HG03060 (cell line): ENCODE data around the gene COBL.

Source experiments
- ATAC-seq: cut with Tn5 transposase; IDR thresholded peaks from one replicate; pipeline ENCODE4 v1.9.1; 2021; ENCODE audit warnings: low read depth, moderate number of reproducible peaks; ENCODE audit not compliant: unreplicated experiment

COBL gene

GRCh38 chr7:51237446-51238133, 79.0 kb downstream of the COBL start:
- no peak for ATAC-seq

- no peak for ATAC-seq
These were observed 80.0 kb downstream of the COBL start for GRCh38 chr7:51236470-51237132.

DNA sequence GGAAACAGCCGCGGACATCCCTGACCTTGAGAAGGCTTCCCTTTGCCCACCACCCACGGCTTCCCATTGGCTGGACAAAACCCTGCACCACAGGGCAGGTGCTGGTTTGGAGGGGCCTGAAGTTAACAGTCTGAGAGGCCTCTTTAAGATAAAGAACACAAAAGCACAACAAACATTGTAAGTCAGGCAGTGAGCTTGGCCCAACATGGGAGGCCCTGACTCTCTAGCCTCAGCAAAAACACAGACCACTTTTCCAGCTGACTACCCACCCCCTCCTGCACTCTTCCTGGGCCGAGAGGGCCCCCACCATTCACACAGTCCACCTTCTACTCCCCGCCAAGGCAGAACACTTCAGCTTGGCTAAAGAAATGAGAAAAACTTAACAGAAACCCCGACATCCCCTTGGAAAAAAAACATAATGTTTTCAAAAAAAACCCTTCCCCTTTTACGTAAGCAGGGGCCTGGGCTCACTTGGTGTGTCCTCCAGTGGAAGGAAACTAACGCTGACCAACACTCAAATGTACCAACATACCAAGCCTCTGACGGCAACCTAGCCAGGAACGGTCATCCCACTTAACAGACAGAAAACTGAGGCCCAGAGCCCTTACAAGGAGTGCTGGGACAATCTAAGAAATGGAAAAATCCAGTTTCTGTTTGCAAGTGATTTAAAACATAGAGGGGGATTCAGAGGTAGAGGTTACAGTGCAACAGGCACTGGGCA, 80.9 kb downstream of the COBL start:
- ATAC-seq: no peak

GRCh38 chr7:51234609-51235308, 81.8 kb downstream of the COBL start:
- no peak for ATAC-seq

GRCh38 chr7:51234139-51234538, 82.5 kb downstream of the COBL start:
- no peak for ATAC-seq

DNA sequence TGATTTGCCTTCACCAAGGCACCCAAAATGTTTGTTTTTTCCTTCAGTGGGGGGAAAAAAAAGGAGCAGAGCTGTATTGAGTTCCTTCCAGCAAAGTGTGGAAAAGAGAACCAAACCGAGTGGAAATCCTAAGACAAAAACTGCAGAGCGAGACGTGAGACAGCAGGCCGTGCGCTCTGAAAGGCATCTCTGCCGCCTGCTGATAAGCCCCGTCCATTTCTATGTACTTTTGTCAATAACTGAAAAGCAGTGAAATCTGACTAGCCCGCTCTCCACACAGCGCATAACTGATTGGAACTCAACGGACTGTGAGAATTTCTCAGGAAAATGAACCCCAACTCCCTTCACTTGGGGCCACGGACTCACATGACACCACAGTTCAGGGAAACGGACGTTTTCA, 83.2 kb downstream of the COBL start:
- no peak for ATAC-seq

GRCh38 chr7:51230723-51231122, 85.9 kb downstream of the COBL start:
- no peak for ATAC-seq

- ATAC-seq: no peak
These were observed 86.3 kb downstream of the COBL start for GRCh38 chr7:51230324-51230625.

DNA sequence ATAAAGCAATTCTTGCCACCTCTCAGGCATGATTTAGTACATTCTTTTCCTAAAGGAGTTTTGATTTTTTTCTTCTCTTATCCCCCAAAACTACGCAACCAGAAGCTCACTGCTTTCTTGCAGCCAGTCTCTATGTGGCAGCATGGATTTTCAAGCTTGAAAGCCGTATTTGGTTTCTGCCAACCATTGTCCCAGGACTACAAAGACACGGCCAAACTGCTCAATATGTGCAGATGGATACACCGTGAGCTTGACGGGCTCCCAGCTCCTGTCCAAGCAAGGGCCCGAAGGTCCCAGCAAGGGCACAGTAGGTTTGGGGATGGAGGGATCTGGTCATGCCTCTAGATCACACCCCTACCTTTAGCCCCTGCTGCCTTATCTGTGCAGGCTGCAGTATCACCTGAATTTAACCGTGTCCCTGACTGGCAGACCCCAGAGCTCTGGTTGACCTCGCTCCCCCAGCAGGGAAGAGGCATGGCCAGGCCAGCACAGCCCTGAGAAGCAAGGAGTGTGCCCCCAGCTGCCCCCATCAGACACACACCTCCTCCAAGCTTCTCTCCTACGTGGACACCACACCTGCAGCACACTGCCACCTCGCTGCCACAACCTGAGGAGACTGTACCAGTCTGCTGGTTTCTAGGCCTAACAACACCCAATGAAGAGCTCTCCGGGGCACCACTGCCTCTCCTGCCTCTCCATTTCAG, 86.8 kb downstream of the COBL start:
- ATAC-seq: no peak

- no peak for ATAC-seq
These were observed 87.5 kb downstream of the COBL start for GRCh38 chr7:51229106-51229537.

DNA sequence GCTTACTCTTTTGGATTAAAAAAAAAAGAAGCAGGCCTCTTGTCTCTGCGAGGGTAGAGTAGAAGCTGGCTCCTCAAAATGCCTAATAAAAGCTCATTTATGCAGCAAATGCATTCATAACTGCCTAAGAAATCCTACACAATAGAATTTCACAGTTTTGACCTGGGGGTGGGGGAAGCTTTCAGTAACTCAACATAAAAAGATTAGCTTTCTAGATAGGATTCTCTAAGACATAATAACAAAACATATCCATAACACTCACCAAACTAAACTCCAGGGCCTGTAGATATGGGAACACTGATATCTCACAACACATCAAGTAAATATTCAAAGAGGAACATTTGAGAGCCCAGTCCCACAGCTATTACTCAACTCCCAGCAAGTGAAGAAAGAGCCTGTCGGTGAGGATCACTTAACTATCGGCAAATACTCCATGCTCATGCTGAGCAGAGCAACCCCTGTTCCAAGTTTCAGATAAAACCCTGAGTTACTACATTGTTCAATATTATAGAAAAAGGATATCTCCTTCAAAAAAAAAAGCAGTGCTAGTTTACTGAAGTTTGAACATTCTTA, 88.1 kb downstream of the COBL start:
- ATAC-seq: no peak

GRCh38 chr7:51227861-51228260, 88.7 kb downstream of the COBL start:
- ATAC-seq: no peak

GRCh38 chr7:51226916-51227535, 89.6 kb downstream of the COBL start:
- no peak for ATAC-seq

- no peak for ATAC-seq
These were observed 90.4 kb downstream of the COBL start for GRCh38 chr7:51226063-51226755.

- ATAC-seq: no peak
These were observed 91.6 kb downstream of the COBL start for GRCh38 chr7:51224811-51225595.

DNA sequence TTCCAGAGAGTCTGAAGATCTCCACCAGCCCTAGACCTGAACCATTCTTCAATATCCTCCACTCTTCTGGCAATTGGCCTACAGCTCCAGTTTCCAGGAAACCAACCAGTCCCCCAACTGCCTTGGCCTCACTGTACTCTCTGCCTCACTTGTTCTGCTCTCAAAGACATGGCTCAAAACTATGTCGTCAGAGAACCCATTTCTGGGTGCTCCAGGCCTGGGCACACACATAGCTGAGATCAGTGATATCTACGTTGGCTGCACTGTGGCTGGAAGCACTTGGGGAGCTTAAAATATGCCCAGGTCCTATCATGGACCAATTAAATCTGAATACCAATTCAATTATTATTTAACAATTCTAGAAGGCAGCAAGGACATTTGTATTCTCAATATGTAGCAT, 93.1 kb downstream of the COBL start:
- no peak for ATAC-seq

- no peak for ATAC-seq
These were observed 93.7 kb downstream of the COBL start for GRCh38 chr7:51222916-51223315.

- no peak for ATAC-seq
These were observed 96.4 kb downstream of the COBL start for GRCh38 chr7:51220226-51220625.
